K562 treated with DMSO at 1 percent for 24 hours (cell line): ENCODE results near the gene IL16. TPM values are rescaled to one million over a fixed set of nuclear protein-coding genes. Genes with fewer than 3 reads are reported as not detected.

Experiments
- total RNA-seq: library from RNA; unstranded; fragments of 300-600 nt; gene quantifications from 2 replicates; pipeline ENCODE4 v1.2.3, GENCODE V29; 2022; ENCODE audit warnings: low read depth; ENCODE audit not compliant: insufficient read depth

Gene IL16
- total RNA-seq, result 2.4 and 3.9 TPM in 2 replicates

DNA sequence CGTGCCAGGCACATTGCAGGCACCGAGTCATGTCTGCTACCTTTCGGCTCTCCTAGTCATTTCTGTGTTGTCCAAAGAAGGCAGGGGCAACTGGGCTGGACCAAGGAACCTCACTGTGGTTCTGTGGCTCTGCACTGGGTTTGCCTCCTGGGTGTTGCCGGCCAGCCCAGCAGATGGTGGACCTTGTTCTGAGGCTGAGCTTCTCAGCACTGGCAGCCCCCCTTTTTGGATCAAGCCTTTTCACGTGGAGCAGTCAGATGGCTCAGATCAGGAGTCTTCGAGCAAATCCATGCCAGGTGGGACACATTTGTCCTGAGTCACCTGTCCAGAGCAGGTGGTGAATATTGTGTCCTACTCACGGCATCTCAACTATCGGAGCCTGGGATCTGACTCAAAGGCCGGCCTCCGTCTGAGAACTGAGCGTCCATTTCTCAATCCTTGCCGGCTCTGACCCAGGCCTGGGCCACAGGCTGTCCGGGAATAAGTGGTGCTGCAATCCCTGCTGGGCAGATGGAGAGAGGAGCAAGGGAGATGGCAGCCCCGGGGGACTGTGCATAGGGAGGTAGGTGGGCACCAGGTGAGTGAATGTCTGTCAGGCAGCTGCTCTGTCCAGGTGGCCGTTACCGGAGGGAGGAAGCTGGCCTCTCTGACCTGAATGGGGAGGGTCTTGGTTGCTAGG lies at the start of gene IL16:
TSS of gene IL16 (plus strand) at position 304 of the 679 bp plus-strand sequence. CDS start 28,521 bp downstream, outside the sequence.

GRCh38 chr15:81323944-81324881 lies 127.5 kb downstream of the IL16 start, which contains the start of gene STARD5:
STARD5 (minus strand) TSS chr15:81324141; CDS start chr15:81324099, 42 bp downstream.

Other genes with a start within 250 kb of the IL16 start
- gene MESD, start 207.1 kb upstream of the IL16 start, total RNA-seq, result 18.9 and 20.2 TPM in 2 replicates
- gene TLNRD1, start 196.0 kb upstream of the IL16 start, total RNA-seq, result 48.0 and 53.8 TPM in 2 replicates
- 1.8 and 4.4 TPM in 2 replicates for gene CFAP161, start 62.6 kb upstream of the IL16 start, total RNA-seq
- gene STARD5, start 127.3 kb downstream of the IL16 start, total RNA-seq, result 4.3 and 7.0 TPM in 2 replicates
- gene TMC3, start 177.3 kb downstream of the IL16 start, total RNA-seq, result 0.05 TPM in 1 of 2 replicates, not detected in the other